ENCODE data around the gene PPP1R8.

PPP1R8 gene

GRCh38 chr1:27831568-27832410, 1.2 kb downstream of the PPP1R8 start:
- H3K27ac ChIP-seq, result no peak overlapping the region
- peak; percentile 6 for DNase-seq (ENCODE audit: low spot score)
- ChIA-PET POLR2A (ENCODE audit: low non-redundant PET) (no interaction called here), CTCF (no interaction called here)
- no peak for TF ChIP-seq CTCF (conservative IDR thresholded peaks at IDR 0.05; ENCODE audit: low read depth)

GRCh38 chr1:27832762-27833161, 2.2 kb downstream of the PPP1R8 start:
- H3K27ac ChIP-seq, result no peak overlapping the region
- ChIA-PET POLR2A (ENCODE audit: low non-redundant PET) (no interaction called here), CTCF (interaction anchor here (1.2 kb wide), 1 partner anchor 32 kb away, joined by 4 read pairs; no protein-coding TSS in a partner anchor)
- peak; percentile 36 for DNase-seq (ENCODE audit: low spot score)
- no peak for TF ChIP-seq CTCF (conservative IDR thresholded peaks at IDR 0.05; ENCODE audit: low read depth)

GRCh38 chr1:27833470-27833869, 2.9 kb downstream of the PPP1R8 start:
- DNase-seq (ENCODE audit: low spot score), result no peak
- ChIA-PET POLR2A (ENCODE audit: low non-redundant PET) (no interaction called here), CTCF (interaction anchor here (0.6 to 1.2 kb wide), 2 partner anchors 31 to 149 kb away, joined by 4 to 5 read pairs; no protein-coding TSS in a partner anchor)
- no peak overlapping the region for H3K27ac ChIP-seq
- TF ChIP-seq CTCF (conservative IDR thresholded peaks at IDR 0.05; ENCODE audit: low read depth), result no peak

- POLR2A ChIA-PET (ENCODE audit: low non-redundant PET), result interaction anchor here (0.5 kb wide), 1 partner anchor 163 kb away, joined by 4 read pairs; no protein-coding TSS in a partner anchor
- no peak overlapping the region for H3K27ac ChIP-seq
- TF ChIP-seq CTCF (conservative IDR thresholded peaks at IDR 0.05; ENCODE audit: low read depth), result no peak
- CTCF ChIA-PET, result interaction anchor here (0.6 kb wide), 1 partner anchor 66 kb away, joined by 4 read pairs; no protein-coding TSS in a partner anchor
- no peak for DNase-seq (ENCODE audit: low spot score)
Observed at GRCh38 chr1:27835046-27835445, 4.5 kb downstream of the PPP1R8 start.

GRCh38 chr1:27835501-27835900, 4.9 kb downstream of the PPP1R8 start:
- DNase-seq (ENCODE audit: low spot score), result no peak
- no peak overlapping the region for H3K27ac ChIP-seq
- ChIA-PET CTCF (no interaction called here), POLR2A (ENCODE audit: low non-redundant PET) (interaction anchor here (0.5 kb wide), 1 partner anchor 163 kb away, joined by 4 read pairs; no protein-coding TSS in a partner anchor)
- no peak for TF ChIP-seq CTCF (conservative IDR thresholded peaks at IDR 0.05; ENCODE audit: low read depth)

- ChIA-PET CTCF (interaction anchor here (0.6 to 1.2 kb wide), 3 partner anchors 8 to 510 kb away, joined by 3 to 6 read pairs (median 5); no protein-coding TSS in a partner anchor), POLR2A (ENCODE audit: low non-redundant PET) (no interaction called here)
- no peak for TF ChIP-seq CTCF (conservative IDR thresholded peaks at IDR 0.05; ENCODE audit: low read depth)
- no peak overlapping the region for H3K27ac ChIP-seq
- no peak for DNase-seq (ENCODE audit: low spot score)
Observed at GRCh38 chr1:27849951-27850350, 19.4 kb downstream of the PPP1R8 start.
